Left ventricle myocardium inferior (tissue), 1 donor: ENCODE results near the gene WIZ. TPM values are rescaled to one million over a fixed set of nuclear protein-coding genes. Genes with fewer than 3 reads are reported as not detected.
A peak's percentile ranks its signal among the peaks of the same experiment; 100 is the strongest.

Source experiments
- DNase-seq: peaks from one replicate; pipeline ENCODE4 v3.0.0-alpha.2; 2020
- H3K27ac ChIP-seq: fragments of 200-600 bp; replicated peaks from 2 replicates; pipeline ENCODE4 v1.8.0; 2021
- H3K27me3 ChIP-seq: fragments of 200-600 bp; 2 replicates; pipeline ENCODE4 v1.8.0; 2021; ENCODE audit warnings: low read depth
- H3K36me3 ChIP-seq: fragments of 200-600 bp; 2 replicates; pipeline ENCODE4 v1.8.0; 2021
- H3K4me1 ChIP-seq: fragments of 200-600 bp; 2 replicates; pipeline ENCODE4 v1.8.0; 2021
- H3K4me3 ChIP-seq: fragments of 200-600 bp; 2 replicates; pipeline ENCODE4 v1.8.0; 2021; ENCODE audit warnings: mild to moderate bottlenecking, moderate library complexity
- H3K9me3 ChIP-seq: fragments of 200-600 bp; replicated peaks from 2 replicates; pipeline ENCODE4 v1.8.0; 2021
- CTCF ChIP-seq: fragments of 200-600 bp; IDR thresholded peaks from 2 replicates; pipeline ENCODE4 v1.8.0; 2021; ENCODE audit warnings: antibody characterized with exemption, mild to moderate bottlenecking, borderline replicate concordance
- intact Hi-C: fragments of 100-400 bp; cut with micrococcal nuclease; formaldehyde crosslinking; loops from one replicate; pipeline ENCODE4 v1.11.0; 2022
- total RNA-seq: library from RNA; stranded (reverse); fragmentation: NEBNext Ultra II Directional; extraction: Animal tissue kit (Norgen Biotek cat#: 25700); gene quantifications from one replicate; pipeline ENCODE4 v1.2.1, GENCODE V29; 2021
- donor health status: DM: no; HTN: yes; CAD: no; lungs with severe emphysema.

WIZ gene
- total RNA-seq, 1 donor from 2014 or later, result 25.3 TPM

GRCh38 chr19:15457701-15458484 lies 8.1 kb upstream of the WIZ start:
- no peak for TF ChIP-seq CTCF
- Histone ChIP-seq H3K4me1 (peaks cover 23% of the 10 kb centered on the region), H3K27me3 (peaks cover 82% of the 10 kb centered on the region), H3K27ac (no peak overlapping the region), H3K36me3 (no peaks in the 10 kb centered on the region), H3K9me3 (no peaks in the 10 kb centered on the region), H3K4me3 (peak overlapping the region; percentile 41)
- intact Hi-C loops, result no loop called here
- DNase-seq, result no peak

- H3K4me3 ChIP-seq, result peak overlapping the region; percentile 41
- no peaks in the 10 kb centered on the region for H3K9me3 ChIP-seq
- TF ChIP-seq CTCF, result no peak
- no peak for DNase-seq
- H3K36me3 ChIP-seq, result no peaks in the 10 kb centered on the region
- peaks cover 27% of the 10 kb centered on the region for H3K4me1 ChIP-seq
- no peak overlapping the region for H3K27ac ChIP-seq
- intact Hi-C loops, result no loop called here
- peaks cover 74% of the 10 kb centered on the region for H3K27me3 ChIP-seq
These were observed 7.3 kb upstream of the WIZ start for GRCh38 chr19:15456871-15457700.

- intact Hi-C loops, result no loop called here
These were observed 6.7 kb upstream of the WIZ start for GRCh38 chr19:15456441-15456840.

GRCh38 chr19:15455996-15456395 lies 6.2 kb upstream of the WIZ start:
- Histone ChIP-seq H3K4me3 (no peak overlapping the region), H3K36me3 (no peaks in the 10 kb centered on the region), H3K27ac (no peak overlapping the region), H3K27me3 (peaks cover 65% of the 10 kb centered on the region), H3K4me1 (peaks cover 27% of the 10 kb centered on the region), H3K9me3 (no peaks in the 10 kb centered on the region)
- TF ChIP-seq CTCF, result no peak
- intact Hi-C loops, result no loop called here
- DNase-seq, result no peak

More at GRCh38 chr19:15456441-15456840, 6.7 kb upstream of the WIZ start:
- H3K4me3 ChIP-seq, result no peak overlapping the region
- peaks cover 27% of the 10 kb centered on the region for H3K4me1 ChIP-seq
- peaks cover 70% of the 10 kb centered on the region for H3K27me3 ChIP-seq
- H3K27ac ChIP-seq, result no peak overlapping the region
- no peak for DNase-seq
- no peaks in the 10 kb centered on the region for H3K9me3 ChIP-seq
- no peak for TF ChIP-seq CTCF
- H3K36me3 ChIP-seq, result no peaks in the 10 kb centered on the region

- H3K27me3 ChIP-seq, result peaks cover 55% of the 10 kb centered on the region
- DNase-seq, result no peak
These were observed 4.4 kb upstream of the WIZ start for GRCh38 chr19:15453906-15454860.

More at GRCh38 chr19:15453906-15454860, 4.4 kb upstream of the WIZ start:
- no peak overlapping the region for H3K27ac ChIP-seq
- TF ChIP-seq CTCF, result no peak
- H3K4me1 ChIP-seq, result peaks cover 30% of the 10 kb centered on the region
- intact Hi-C loops, result no loop called here
- H3K4me3 ChIP-seq, result no peak overlapping the region
- no peaks in the 10 kb centered on the region for H3K36me3 ChIP-seq
- no peaks in the 10 kb centered on the region for H3K9me3 ChIP-seq
